Stimulated activated CD8-positive, alpha-beta memory T cell treated with anti-CD3 and anti-CD28 coated beads, Interleukin-4, amount 100 ng/mL, for 48 hours (primary cell): Measurements from ENCODE around the gene HMGXB3.
"Not testable (repeated sequence)": the region's sequence is repeated elsewhere in the genome, so short reads cannot be mapped to it uniquely, and the experiment has no call there.

Source experiments
- DNase-seq: peaks from one replicate; pipeline ENCODE4 v3.0.0-alpha.2; 2020

The HMGXB3 gene

DNA sequence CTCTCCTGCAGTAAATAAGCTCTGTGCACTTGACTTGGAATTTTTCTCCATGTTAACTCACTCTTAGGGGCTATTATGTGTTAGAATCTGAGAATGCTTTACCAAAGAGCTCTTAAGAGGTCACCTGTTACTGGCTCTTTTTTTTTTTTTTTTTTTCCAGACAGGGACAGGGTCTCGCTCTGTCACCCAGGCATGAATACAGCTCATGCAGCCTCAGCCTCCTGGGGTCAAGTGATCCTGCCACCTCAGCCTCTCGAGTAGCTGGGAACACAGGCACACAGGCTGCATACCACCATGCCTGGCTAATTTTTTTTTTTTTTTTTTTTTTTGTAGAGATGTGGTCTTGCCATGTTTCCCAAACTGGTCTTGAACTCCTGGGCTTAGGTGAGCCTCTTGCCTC lies 22.1 kb downstream of the HMGXB3 start:
- DNase-seq, result no peak

GRCh38 chr5:150023136-150023535 lies 22.6 kb downstream of the HMGXB3 start:
- no peak for DNase-seq

GRCh38 chr5:150024346-150024984 lies 23.9 kb downstream of the HMGXB3 start:
- DNase-seq, result no peak

DNA sequence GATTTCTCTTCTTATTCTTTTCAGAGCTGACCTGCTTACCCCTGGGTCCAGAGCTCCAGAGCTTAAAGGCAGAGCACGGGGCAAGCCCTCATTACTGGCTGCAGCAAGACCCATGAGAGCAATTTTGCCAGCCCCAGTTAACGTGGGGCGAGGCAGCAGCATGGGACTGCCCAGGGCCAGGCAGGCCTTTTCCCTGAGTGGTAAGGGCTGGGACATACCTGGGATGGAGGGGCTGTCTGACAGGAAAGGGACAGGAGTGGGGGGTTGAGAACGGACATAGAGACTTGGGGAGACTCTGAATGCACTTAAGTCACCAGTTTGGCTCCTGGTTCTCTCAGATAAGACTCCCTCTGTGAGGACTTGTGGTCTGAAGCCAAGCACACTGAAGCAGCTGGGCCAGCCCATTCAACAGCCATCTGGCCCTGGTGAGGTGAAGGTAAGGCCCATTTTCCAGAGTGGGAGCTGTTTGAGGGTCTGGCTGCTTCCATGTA lies 26.2 kb downstream of the HMGXB3 start:
- no peak for DNase-seq

DNA sequence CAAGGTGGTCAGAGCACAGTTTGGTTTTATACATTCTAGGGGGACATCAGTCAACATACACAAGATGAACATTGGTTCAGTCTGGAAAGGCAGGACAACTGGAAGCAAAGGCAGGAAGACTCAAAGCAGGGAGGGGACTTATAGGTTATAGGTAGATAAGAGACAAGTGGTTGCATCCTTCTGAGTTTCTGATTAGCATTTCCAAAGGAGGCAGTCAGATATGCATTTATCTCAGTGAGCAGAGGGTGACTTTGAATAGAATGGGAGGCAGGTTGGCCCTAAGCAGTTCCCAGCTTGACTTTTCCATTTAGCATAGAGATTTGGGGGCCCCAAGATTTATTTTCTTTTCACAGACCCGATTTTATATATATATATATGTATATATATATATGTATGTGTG lies 27.5 kb downstream of the HMGXB3 start:
- not testable (repeated sequence) for DNase-seq

DNA sequence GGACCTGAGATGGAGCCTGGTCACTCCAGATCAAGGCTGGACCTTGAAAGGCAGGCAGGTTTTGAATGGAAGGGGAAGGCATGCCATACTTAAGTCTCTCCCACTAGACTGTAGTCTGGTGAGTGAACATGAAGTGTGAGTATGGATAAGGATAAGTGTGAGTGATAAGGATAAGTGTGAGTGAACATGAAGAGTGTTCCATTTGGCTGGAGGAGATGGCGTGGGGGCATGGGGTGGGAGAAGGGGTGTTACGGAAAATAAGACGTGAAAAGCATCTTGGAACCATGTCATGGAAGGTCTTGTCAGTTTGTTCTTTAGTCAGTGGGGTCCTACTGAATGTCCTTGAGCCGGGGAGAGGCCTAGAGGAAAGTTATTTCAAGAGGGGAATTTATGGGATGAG lies 32.8 kb downstream of the HMGXB3 start:
- DNase-seq, result no peak

- no peak for DNase-seq
Measured at GRCh38 chr5:150034662-150035061, 34.1 kb downstream of the HMGXB3 start.

- no peak for DNase-seq
Measured at GRCh38 chr5:150035139-150035895, 34.8 kb downstream of the HMGXB3 start.

DNA sequence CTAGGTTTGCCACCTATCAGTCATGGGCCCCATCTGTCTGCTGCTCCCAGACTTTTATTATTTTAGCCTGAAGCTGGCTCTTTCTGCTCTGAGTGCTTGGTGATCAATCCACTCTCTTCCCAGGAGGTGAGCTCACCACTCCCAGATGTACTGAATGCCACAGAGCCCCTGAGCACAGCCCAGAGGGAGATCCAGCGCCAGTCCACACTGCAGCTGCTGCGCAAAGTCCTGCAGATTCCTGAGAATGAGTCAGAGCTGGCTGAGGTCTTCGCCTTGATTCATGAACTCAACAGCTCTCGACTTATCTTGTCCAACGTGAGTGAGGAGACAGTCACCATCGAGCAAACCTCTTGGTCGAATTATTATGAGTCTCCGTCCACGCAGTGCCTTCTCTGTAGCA lies 36.0 kb downstream of the HMGXB3 start:
- DNase-seq, result no peak

DNA sequence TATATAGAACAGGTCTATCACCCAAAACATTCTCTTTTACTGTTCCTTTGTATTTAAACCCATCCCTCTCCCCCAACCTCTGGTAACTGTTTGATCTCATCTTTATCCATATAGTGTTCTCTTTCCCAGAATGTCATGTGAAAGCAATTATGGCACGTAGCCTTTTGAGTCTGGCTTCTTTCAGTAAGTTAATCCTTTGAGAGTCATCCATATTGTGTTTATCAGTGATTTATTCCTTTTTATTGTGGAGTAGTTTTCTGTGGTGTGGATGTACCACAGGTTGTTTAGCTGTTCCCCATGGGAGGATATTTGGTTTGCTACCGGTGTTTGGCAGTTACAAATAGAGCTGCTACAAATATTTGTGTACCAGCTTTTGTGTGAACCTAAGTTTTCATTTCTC lies 38.0 kb downstream of the HMGXB3 start:
- no peak for DNase-seq

DNA sequence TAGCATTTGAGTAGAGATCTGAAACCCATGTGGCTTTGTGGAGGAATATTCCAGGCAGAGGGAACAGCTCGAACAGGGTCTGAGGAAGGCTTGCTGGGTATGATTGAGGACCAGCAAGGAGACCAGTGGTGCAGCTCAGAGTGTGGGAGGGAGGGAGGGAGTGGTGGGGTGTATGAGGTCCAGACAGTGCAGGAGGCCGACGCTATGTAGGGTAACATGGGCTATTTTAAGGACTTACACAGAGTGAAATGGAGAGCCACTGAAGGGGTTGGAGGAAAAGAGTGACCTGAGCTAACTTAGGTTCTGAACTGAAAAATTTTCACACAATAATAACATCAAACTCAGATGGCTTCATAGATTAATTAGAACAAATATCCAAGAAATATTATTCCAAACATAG lies 41.9 kb downstream of the HMGXB3 start:
- no peak for DNase-seq

DNA sequence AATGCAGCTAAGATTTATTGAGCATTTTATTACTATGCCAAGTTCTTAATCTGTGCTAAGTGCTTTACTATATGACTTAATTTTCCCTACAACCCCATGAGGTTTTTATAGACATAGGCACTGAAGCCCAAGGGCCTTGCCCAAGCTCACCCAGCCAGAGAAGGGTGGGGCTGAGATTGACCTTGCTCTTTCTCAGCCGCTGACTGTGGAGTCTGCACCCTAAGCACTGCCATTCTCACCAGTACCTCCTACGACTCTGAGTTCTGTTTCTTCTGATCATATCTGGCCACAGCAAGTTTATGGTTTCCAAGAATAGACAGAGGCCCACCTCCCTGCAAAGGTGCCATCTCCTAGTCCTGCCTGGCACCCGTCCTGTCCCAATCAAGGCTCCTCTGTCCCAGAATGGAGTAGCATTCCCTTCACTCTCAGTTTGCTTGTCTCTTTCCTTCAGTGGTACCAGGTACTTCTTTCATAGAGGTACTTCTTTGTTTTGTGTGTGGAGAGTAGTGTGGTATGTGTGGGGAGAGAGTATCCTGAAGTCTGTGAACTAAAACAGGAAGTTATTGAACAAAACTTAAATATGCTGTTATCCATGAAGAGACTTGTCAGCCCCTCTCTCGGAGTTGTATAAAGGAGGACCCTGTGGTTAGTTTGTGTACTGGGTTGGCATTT lies 43.3 kb downstream of the HMGXB3 start:
- DNase-seq, result no peak

GRCh38 chr5:150044329-150044681 lies 43.8 kb downstream of the HMGXB3 start:
- no peak for DNase-seq

DNA sequence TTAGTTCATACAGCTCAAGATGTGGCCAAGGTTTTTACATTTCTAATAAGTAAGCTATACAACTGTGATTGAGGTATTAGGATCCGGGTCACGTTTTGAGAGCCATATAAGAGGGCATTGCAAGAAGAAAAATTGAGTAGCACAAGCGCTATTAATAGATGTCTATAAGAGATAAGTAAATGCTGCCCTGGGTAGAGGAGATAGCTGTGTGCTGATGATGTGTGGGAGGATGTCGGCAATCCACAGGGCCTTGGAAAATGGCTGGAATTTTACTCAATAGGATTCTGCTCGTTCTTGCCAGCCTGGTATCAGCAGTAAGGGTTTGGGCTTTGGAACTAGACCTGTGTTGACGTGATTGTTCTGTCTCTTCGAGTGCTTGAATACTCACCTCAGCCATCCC lies 44.2 kb downstream of the HMGXB3 start:
- DNase-seq, result no peak

DNA sequence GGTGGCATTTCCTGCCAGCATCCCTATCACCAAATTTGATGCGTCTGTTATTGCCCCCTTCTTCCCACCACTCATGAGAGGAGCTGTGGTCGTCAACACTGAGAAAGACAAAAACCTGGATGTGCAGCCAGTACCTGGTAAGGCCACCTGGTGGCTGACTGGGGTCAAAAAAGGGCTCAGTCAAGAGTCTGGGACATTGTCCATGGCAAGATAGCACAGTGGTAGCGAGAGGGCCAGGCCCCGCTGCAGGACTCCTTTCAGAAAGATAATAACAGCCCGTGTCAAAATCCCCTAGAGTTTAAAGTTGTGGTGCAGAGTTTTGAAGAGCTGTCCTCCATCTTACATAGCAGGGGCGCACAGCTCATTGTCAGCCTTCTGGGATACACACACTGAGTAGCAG lies 45.0 kb downstream of the HMGXB3 start:
- no peak for DNase-seq

DNA sequence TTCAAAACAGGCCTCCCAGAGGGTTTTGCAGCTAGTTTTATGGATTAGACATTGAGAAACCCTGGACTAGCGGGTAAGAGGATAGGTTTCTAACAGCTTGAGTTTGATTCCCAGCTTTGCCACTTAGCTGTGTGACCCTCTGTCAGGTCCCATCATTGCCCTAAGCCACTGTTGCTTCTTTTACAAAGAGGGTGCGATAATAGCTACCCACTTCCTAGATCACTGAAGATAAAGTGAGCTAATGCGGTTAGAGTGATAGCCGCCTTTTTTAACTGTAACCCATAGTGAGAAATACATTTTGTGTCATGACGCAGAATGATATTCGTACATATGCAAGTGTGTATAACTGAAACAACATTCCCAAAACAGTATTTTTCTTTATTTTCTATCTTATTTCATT lies 45.5 kb downstream of the HMGXB3 start:
- no peak for DNase-seq

DNA sequence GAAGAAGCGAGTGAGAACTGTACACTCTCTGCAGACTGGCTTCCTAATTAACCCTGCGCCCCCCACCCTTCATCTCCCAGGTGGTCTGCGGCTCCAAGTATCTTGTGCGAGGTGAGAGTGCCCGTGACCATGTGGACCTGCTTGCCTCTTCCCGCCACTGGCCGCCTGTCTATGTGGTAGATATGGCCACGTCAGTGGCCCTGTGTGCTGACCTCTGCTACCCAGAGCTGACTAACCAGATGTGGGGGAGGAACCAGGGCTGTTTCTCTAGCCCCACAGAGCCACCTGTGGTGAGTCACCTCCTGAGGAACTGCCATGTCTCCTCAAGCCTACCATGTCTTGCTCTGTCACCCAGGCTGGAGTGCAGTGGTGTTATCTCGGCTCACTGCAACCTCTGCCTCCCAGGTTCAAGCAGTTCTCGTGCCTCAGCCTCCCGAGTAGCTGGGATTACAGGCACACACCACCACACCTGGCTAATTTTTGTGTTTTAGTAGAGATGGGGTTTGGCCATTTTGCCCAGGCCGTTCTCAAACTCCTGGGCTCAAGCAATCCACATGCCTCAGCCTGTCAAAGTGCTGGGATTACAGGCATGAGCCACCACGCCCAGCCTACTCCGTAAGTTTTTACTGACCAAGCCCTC lies 49.8 kb downstream of the HMGXB3 start:
- not testable (repeated sequence) for DNase-seq

DNA sequence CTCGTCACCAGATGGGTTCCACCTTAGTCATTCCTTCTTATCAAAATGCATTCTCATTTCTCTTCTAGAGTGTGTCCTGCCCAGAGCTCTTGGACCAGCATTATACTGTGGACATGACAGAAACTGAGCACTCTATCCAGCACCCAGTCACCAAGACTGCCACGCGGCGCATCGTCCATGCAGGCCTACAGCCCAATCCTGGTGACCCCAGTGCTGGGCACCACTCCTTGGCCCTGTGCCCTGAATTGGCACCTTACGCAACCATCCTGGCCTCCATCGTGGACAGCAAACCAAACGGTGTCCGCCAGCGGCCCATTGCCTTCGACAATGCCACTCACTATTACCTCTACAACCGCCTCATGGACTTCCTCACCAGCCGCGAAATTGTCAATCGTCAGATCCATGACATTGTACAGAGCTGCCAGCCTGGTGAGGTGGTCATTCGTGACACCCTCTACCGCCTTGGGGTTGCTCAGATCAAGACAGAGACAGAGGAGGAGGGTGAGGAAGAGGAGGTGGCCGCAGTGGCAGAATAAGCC lies 51.2 kb downstream of the HMGXB3 start:
- DNase-seq, result no peak

DNA sequence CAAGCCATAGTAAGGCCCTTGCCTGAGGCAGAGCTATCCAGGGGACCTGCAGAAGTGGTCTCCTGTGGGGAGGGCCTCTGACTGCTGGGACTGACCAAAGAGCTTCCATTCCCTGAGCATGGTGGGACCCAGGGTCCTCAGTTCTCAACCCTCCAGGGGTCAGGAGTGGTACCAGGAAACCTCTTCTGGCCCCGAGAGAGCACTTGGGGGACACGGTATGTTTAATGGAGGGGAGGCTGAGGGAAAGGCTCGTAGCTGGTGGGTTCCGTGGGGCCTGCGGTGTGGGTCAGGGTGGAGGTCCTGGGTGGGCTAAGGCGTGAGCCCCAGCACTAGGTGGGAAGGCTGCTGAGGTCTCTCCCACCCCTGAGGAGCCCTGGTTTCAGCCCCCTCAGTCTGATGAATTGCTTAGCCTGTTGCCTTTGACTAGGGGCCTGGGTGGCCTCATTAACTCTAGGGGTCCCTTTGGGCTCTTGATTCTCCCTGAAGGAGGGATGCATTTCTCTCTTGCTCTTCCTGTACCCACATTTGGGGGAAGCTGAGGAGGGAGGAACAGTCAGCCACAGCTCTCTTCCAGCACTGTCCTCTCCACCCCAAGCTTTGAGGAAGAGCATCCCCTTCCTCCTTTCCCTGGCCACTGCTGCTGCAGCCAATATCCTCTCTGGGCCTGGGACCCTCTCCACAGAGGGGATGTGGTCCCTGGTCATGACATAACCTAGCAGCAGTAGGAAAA lies 51.9 kb downstream of the HMGXB3 start:
- no peak for DNase-seq

GRCh38 chr5:150052956-150053712 lies 52.6 kb downstream of the HMGXB3 start:
- no peak for DNase-seq

DNA sequence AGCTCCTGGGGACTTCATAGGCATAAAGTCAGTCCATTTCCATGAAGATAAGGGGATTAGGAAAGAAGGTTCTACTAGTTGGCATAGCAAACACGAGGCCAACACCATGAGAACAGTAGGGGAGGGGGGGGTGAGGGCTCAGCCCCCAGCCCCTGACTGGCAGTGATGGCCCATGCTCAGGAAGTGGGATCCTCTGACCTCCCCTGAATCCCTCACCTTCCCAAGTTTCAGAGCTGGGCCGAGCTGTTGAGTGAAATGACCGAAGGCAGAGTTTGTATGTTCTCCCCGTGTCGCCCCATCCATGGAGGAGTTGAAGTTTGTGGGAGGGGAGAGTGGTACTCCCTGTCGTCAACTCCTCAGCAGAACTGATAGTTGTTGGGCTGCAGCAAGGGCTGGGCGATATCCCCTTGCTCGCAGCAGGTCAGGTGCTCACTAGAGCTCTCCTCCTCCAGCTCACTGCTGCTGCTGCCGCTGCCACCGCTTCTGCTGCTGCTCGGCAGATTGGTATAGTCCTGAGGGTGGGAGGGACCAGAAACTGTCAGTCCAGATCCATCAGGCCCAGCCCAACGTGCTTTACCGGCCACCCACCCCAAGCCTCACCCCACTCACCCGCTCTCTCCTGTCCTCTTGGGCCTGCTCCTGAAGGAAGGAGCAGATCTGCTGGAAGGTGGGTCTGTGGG lies 53.3 kb downstream of the HMGXB3 start:
- no peak for DNase-seq
